WTC11 (cell line): ENCODE measurements around the gene PABPN1.

Source experiments
- FOXJ3 ChIP-seq: sonication (generic); formaldehyde crosslinking; IDR thresholded peaks from 2 replicates; pipeline ENCODE4 v1.9.0; 2021; ENCODE audit warnings: missing genetic modification reagents, mild to moderate bottlenecking, borderline replicate concordance
- JAZF1 ChIP-seq: fragments of 250-450 bp; sonication (Bioruptor Pico); IDR thresholded peaks from 2 replicates; pipeline ENCODE4 v1.9.0; 2021; ENCODE audit warnings: moderate library complexity, mild to moderate bottlenecking, inconsistent platforms
- TF ChIP-seq, protein P1 (sequence below): sonication (generic); formaldehyde crosslinking; IDR thresholded peaks from 2 replicates; pipeline ENCODE4 v1.8.0; 2022; ENCODE audit warnings: mild to moderate bottlenecking, missing genetic modification reagents
- TF ChIP-seq, protein P2 (sequence below): fragments of 200-600 bp; IDR thresholded peaks from 2 replicates; pipeline ENCODE4 v1.8.0; 2022; ENCODE audit warnings: antibody characterized with exemption
- TF ChIP-seq, protein P3 (sequence below): sonication (generic); formaldehyde crosslinking; IDR thresholded peaks from 2 replicates; pipeline ENCODE4 v1.8.1; 2023; ENCODE audit warnings: mild to moderate bottlenecking, moderate library complexity, missing genetic modification reagents
- TF ChIP-seq, protein P4 (sequence below): sonication (generic); formaldehyde crosslinking; IDR thresholded peaks from 2 replicates; pipeline ENCODE4 v1.8.1; 2022; ENCODE audit warnings: mild to moderate bottlenecking, missing genetic modification reagents, moderate library complexity, borderline replicate concordance
- TF ChIP-seq, protein P5 (sequence below): sonication (generic); formaldehyde crosslinking; IDR thresholded peaks from 2 replicates; pipeline ENCODE4 v1.8.1; 2023; ENCODE audit warnings: mild to moderate bottlenecking, missing genetic modification reagents, borderline replicate concordance

DNA sequence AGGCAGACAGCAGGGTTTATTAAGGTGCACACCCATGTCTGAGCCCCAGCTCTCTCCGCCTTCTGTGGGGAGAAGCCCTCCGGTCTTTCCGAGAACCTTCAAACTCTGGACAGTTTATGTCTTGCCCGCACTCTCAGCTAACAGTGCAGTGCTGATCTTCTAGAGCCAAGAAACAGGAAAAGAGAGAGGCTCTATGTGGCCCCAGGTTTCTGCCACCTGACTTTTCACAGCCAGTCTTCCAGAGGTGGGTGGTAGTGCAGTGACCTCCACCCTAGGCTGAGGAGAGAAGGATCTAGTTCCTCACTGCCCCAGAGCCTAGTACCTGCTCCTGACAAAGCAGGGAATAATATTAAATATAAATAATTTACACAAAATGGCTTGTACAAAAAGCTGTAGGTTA, 35.4 kb downstream of the PABPN1 start:
- TF ChIP-seq FOXJ3 (CRISPR knock-in tag) = no peak
- TF ChIP-seq, protein P1, sequence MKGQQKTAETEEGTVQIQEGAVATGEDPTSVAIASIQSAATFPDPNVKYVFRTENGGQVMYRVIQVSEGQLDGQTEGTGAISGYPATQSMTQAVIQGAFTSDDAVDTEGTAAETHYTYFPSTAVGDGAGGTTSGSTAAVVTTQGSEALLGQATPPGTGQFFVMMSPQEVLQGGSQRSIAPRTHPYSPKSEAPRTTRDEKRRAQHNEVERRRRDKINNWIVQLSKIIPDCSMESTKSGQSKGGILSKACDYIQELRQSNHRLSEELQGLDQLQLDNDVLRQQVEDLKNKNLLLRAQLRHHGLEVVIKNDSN (CRISPR knock-in tag) = no peak
- TF ChIP-seq, protein P2, sequence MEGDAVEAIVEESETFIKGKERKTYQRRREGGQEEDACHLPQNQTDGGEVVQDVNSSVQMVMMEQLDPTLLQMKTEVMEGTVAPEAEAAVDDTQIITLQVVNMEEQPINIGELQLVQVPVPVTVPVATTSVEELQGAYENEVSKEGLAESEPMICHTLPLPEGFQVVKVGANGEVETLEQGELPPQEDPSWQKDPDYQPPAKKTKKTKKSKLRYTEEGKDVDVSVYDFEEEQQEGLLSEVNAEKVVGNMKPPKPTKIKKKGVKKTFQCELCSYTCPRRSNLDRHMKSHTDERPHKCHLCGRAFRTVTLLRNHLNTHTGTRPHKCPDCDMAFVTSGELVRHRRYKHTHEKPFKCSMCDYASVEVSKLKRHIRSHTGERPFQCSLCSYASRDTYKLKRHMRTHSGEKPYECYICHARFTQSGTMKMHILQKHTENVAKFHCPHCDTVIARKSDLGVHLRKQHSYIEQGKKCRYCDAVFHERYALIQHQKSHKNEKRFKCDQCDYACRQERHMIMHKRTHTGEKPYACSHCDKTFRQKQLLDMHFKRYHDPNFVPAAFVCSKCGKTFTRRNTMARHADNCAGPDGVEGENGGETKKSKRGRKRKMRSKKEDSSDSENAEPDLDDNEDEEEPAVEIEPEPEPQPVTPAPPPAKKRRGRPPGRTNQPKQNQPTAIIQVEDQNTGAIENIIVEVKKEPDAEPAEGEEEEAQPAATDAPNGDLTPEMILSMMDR = no peak
- TF ChIP-seq, protein P3, sequence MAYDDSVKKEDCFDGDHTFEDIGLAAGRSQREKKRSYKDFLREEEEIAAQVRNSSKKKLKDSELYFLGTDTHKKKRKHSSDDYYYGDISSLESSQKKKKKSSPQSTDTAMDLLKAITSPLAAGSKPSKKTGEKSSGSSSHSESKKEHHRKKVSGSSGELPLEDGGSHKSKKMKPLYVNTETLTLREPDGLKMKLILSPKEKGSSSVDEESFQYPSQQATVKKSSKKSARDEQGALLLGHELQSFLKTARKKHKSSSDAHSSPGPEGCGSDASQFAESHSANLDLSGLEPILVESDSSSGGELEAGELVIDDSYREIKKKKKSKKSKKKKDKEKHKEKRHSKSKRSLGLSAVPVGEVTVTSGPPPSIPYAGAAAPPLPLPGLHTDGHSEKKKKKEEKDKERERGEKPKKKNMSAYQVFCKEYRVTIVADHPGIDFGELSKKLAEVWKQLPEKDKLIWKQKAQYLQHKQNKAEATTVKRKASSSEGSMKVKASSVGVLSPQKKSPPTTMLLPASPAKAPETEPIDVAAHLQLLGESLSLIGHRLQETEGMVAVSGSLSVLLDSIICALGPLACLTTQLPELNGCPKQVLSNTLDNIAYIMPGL (CRISPR knock-in tag) = no peak
- TF ChIP-seq JAZF1 (CRISPR knock-in tag) = no peak
- TF ChIP-seq, protein P4, sequence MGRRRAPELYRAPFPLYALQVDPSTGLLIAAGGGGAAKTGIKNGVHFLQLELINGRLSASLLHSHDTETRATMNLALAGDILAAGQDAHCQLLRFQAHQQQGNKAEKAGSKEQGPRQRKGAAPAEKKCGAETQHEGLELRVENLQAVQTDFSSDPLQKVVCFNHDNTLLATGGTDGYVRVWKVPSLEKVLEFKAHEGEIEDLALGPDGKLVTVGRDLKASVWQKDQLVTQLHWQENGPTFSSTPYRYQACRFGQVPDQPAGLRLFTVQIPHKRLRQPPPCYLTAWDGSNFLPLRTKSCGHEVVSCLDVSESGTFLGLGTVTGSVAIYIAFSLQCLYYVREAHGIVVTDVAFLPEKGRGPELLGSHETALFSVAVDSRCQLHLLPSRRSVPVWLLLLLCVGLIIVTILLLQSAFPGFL (CRISPR knock-in tag) = no peak
- TF ChIP-seq, protein P5, sequence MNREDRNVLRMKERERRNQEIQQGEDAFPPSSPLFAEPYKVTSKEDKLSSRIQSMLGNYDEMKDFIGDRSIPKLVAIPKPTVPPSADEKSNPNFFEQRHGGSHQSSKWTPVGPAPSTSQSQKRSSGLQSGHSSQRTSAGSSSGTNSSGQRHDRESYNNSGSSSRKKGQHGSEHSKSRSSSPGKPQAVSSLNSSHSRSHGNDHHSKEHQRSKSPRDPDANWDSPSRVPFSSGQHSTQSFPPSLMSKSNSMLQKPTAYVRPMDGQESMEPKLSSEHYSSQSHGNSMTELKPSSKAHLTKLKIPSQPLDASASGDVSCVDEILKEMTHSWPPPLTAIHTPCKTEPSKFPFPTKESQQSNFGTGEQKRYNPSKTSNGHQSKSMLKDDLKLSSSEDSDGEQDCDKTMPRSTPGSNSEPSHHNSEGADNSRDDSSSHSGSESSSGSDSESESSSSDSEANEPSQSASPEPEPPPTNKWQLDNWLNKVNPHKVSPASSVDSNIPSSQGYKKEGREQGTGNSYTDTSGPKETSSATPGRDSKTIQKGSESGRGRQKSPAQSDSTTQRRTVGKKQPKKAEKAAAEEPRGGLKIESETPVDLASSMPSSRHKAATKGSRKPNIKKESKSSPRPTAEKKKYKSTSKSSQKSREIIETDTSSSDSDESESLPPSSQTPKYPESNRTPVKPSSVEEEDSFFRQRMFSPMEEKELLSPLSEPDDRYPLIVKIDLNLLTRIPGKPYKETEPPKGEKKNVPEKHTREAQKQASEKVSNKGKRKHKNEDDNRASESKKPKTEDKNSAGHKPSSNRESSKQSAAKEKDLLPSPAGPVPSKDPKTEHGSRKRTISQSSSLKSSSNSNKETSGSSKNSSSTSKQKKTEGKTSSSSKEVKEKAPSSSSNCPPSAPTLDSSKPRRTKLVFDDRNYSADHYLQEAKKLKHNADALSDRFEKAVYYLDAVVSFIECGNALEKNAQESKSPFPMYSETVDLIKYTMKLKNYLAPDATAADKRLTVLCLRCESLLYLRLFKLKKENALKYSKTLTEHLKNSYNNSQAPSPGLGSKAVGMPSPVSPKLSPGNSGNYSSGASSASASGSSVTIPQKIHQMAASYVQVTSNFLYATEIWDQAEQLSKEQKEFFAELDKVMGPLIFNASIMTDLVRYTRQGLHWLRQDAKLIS (CRISPR knock-in tag) = no peak
